Nucleus accumbens (tissue), 56 donors: Measurements from ENCODE around the gene PCDH15.
"Not testable (repeated sequence)": the region's sequence is repeated elsewhere in the genome, so short reads cannot be mapped to it uniquely, and the experiment has no call there.

Experiments used
- DNase-seq, 56 donors: peaks; one replicate each; lab custom pipeline; 2025; lab: John Stamatoyannopoulos, UW

PCDH15 gene

GRCh38 chr10:54434782-54435181, 366.2 kb downstream of the PCDH15 start:
- no peak for DNase-seq

GRCh38 chr10:54415483-54415882, 385.5 kb downstream of the PCDH15 start:
- DNase-seq = no peak

- DNase-seq = peak in 2 of 56 donors; percentile 5 to 21
These were observed 398.5 kb downstream of the PCDH15 start for GRCh38 chr10:54402576-54402975.

GRCh38 chr10:54396031-54396430, 405.0 kb downstream of the PCDH15 start:
- DNase-seq = no peak

DNA sequence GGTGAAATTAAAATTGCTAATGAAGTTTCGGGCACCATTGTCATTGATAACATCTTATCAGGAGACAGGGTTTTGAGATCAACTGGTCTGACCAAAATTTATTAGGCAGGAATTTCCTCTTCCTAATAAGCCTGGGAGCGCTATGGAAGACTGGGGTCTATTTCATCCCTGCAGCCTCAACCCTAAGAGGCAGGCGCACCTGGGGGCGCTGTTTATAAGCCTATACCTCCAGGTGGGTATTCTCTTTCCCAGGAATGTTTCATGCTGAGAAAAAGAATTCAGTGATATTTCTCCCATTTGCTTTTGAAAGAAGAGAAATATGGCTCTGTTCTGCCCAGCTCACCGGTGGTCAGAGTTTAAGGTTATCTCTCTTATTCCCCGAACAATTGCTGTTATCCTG, 406.4 kb downstream of the PCDH15 start:
- not testable (repeated sequence) for DNase-seq

DNA sequence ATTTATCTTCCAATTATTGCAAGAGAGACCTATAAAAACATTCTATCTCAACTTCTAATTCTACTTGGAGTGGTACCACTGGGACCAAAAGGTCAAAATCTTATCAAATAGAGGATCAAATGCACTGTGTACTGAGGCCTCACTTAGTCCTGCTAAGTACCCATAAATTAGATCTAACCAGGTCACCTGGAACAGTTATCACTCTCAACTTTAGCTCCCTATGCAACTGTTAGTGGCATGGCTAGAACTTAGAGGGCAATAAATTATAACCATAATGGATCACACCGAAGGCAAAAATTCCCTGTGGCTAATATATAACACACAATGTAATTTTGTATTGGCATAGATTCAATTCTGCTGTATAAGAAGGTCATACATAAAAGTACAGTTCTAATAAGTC, 428.9 kb downstream of the PCDH15 start:
- no peak for DNase-seq

DNA sequence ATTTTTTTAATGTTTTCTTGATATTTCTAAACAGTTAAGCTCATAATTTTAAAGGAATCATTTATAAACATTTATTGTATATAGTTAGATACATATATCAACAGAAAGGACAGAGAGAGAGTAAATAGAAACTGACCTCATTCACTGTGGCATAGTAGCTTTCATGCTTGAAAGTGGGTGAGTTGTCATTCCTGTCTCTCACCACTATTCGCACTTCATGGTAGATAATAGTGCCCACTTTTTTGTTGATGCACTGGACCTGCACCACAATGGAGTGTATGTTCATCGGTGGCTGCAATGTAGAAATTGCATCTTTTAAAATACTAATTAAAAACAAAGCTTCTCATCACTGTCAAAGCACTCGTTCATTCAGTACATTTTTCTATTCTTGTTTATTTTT, 432.0 kb downstream of the PCDH15 start:
- DNase-seq = no peak

DNA sequence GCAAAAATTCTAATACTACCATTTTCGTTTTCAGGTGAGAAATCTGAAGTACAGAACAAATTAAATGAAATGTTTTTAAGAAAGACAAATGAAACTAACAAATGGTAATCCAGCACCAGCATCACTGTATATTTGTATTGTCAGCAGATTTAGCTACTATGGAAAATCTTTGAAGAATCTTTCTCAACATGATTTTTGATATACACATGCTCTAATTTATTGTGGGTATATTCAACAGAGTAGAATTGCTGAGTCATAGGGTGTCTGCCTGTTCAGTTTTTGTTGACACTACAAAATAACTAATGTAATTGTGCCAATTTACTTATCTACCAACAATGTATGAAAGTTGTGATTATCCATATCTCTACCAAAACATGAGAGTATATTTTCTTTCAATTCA, 437.6 kb downstream of the PCDH15 start:
- DNase-seq = no peak

- no peak for DNase-seq
These were observed 459.0 kb downstream of the PCDH15 start for GRCh38 chr10:54342058-54342457.

- DNase-seq = no peak
These were observed 465.7 kb downstream of the PCDH15 start for GRCh38 chr10:54335296-54335695.

DNA sequence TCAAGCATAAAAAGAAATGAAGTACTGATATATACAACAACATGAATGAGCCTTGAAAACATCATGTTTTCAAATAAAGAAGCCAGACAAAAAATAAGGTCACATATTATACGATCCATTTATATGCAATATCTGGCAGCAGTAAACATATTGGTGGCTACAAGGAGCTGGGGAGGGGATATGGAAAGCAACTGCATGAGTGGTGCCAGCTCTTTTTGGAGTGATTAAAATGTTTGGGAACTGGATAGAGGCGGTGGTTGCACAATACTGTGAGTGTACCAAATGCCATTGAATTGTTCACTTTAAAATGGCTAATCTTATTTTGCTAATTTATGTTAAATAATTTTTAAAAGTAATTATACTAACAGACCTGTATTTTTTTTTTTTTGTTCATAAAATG, 481.7 kb downstream of the PCDH15 start:
- DNase-seq = no peak

DNA sequence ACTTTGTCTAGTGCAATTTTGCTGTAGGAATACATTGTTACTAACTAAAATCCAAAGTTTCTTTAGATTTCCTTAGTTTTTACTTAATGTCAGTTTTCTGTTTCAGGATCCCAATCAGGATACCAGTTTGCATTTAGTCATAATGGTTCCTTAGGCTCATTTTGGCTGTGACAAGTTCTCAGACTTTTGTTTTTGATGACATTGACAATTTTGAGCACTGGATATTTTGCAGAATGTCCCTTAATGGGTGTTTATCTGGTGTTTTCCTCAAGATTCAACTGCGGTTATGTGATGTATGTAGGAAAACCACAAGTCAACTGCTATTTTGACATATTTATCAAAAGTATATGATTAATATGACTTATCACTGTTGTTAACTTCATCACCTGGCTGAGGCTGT, 482.6 kb downstream of the PCDH15 start:
- DNase-seq = no peak

DNA sequence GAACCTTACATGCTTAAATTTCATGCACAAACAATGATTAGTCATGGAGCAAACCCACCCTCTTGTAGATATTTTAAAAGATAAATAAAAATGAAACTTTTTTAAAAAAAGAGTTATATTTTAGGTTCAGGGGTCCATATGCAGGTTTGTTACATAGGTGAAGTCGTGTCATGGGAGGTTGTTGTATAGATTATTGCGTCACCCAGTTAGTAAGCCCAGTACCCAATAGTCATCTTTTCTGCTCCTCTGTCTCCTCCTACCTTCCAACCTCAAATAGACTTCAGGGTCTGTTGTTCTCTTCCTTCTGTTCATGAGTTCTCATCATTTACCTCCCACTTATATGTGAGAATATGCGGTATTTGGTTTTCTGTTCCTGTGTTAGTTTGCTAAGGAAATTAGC, 486.6 kb downstream of the PCDH15 start:
- DNase-seq = no peak

DNA sequence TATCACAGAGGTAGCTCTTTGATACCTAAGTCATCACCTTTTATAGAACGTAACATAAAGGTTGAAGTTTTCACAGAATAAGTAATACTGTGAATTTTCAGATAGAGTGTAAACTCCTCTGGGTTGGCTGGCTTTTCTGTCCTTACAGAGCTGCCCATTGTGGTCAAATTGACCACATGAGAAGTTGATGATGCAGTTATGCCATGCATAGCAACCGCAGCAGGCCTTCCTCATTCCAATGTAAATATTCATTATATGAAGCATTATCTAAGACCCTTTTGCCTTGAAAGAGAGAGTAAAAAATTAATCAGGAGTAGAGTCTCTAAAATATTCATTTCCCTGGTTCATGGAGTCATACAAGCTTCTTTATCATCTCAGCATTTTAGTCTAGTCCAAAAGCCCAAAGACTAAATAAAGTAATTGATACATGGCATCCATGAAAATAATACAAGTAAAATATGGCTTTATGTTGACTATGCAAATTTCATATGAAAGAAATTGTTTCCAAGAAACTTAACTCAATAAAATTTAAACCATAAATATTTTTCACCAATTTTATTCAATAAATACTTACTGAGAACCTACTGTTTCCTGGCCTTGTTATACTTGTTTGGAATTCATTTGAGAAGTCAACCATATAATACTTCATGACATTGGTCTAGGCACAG, 516.4 kb downstream of the PCDH15 start:
- DNase-seq = no peak

GRCh38 chr10:54282012-54282411, 519.0 kb downstream of the PCDH15 start:
- DNase-seq = no peak

DNA sequence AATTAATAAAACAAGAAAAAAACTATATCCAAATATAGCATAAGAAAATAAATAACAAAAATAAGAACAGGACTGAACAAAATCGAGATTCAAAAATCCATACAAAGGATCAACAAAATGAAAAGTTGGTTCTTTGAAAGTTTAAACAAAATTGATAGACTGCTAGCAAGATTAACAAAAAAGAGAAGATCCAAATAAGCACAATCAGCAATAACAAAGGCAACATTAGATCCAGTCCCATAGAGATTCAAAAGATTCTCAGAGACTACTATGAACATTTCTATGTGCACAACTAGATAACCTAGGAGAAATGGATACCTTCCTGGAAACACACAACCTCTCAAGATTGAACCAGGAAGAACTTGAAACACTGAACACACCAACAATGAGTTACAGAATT, 534.6 kb downstream of the PCDH15 start:
- DNase-seq = no peak

GRCh38 chr10:54262726-54263125, 538.3 kb downstream of the PCDH15 start:
- DNase-seq = no peak

GRCh38 chr10:54259104-54259503, 541.9 kb downstream of the PCDH15 start:
- no peak for DNase-seq

DNA sequence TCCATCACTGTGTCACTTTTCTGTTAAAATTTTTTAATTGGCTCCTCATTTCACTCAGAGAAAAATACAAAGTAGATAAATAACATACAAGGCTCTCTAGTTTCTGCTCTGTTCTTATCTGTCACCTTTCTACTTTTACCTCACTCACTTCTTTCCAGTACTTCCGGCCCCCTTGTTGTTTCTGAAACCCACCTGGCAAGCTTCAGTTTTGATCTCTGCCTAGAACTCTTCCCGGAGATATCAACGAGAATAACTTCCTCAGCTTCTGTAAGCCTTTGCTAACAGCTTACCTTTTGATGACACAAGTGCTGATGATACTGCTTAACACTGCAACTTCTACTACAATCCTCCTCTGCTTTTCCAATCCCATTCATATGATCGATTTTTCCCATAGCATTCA, 566.2 kb downstream of the PCDH15 start:
- DNase-seq = no peak

- no peak for DNase-seq
These were observed 597.6 kb downstream of the PCDH15 start for GRCh38 chr10:54203401-54203800.

- no peak for DNase-seq
These were observed 603.0 kb downstream of the PCDH15 start for GRCh38 chr10:54198051-54198450.

GRCh38 chr10:54194806-54195205, 606.2 kb downstream of the PCDH15 start:
- no peak for DNase-seq

DNA sequence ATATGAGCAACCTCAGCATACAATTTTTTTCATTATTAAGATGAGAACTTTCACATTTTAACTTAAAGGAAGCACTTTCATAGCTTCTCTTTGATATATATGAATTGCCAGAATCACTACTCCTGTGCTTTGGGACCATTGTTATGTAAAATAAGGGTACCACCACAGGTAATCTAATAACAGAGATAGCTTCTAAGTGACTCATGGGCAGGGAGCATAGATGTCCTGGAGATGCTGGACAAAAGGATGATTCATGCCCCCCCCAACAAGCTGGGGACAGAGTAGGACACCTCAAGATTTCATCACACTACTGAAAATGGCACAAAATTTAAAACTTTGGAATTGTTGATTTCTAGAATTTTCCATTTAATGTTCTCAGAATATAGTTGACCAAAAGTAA, 641.1 kb downstream of the PCDH15 start:
- no peak for DNase-seq
